Gastrocnemius medialis (tissue), 4 donors: ENCODE results near the gene RNF223. TPM values are rescaled to one million over a fixed set of nuclear protein-coding genes. Genes with fewer than 3 reads are reported as not detected.

ENCODE experiments used
- ATAC-seq, 2 donors: fragments of 150-250 bp; one replicate each; pipeline ENCODE4 v1.9.1; 2016
- DNase-seq, 2 donors: peaks; one replicate each; pipeline ENCODE4 v3.0.0-alpha.2; 2019
- H3K27ac ChIP-seq, 4 donors: fragments of 200-600 bp; sonication (generic); 1 replicate in 1 of 4; 2 replicates in 3 of 4; pipeline ENCODE4 v1.5.1; 2016 to 2018; ENCODE audit warnings: mild to moderate bottlenecking in 2 of 4, moderate library complexity in 1 of 4
- H3K27me3 ChIP-seq, 3 donors: fragments of 200-600 bp; sonication (generic) in 2 of 3; 1 replicate in 1 of 3; 2 replicates in 2 of 3; pipeline versions ENCODE4 v1.5.1 to v1.6.0; 2016 to 2019; ENCODE audit warnings: mild to moderate bottlenecking in 1 of 3, moderate library complexity in 1 of 3
- H3K36me3 ChIP-seq, 2 donors: fragments of 200-600 bp; sonication (generic) in 1 of 2; one replicate each; pipeline ENCODE4 v1.5.1; 2017 to 2018
- H3K4me1 ChIP-seq, 2 donors: fragments of 200-600 bp; sonication (generic) in 1 of 2; one replicate each; pipeline ENCODE4 v1.5.1; 2016 to 2017; ENCODE audit warnings: mild to moderate bottlenecking in 2 of 2
- H3K4me3 ChIP-seq, 4 donors: fragments of 200-600 bp; sonication (generic) in 3 of 4; 1 replicate in 1 of 4; 2 replicates in 3 of 4; pipeline ENCODE4 v1.5.1; 2016 to 2019; ENCODE audit warnings: mild to moderate bottlenecking in 2 of 4
- H3K9me3 ChIP-seq, 3 donors: fragments of 200-600 bp; sonication (generic) in 2 of 3; 1 replicate in 1 of 3; 2 replicates in 2 of 3; pipeline ENCODE4 v1.5.1; 2016 to 2019
- POLR2A ChIP-seq, 2 donors: fragments of 450-650 bp; IDR thresholded peaks; one replicate each; pipeline ENCODE4 v1.6.1; 2017; ENCODE audit warnings: antibody characterized with exemption in 2 of 2, mild to moderate bottlenecking in 2 of 2, moderate library complexity in 2 of 2
- in situ Hi-C, 4 donors: fragments of 200-750 bp; cut with MboI; loops; one replicate each; pipeline versions ENCODE4 v1.15.0 to v1.8.0; 2017; ENCODE audit warnings: low sequenced_read_pairs in 4 of 4
- intact Hi-C: fragments of 100-400 bp; cut with DNase I; formaldehyde crosslinking; loops from one replicate; pipeline ENCODE4 v1.15.1; 2023; ENCODE audit warnings: low total_unique reads
- total RNA-seq, 4 donors: library from RNA; depleted of rRNA; stranded (reverse); fragments of >200 nt; gene quantifications; one replicate each; pipeline versions ENCODE4 v1.1.0 to v1.2.3, GENCODE V29; 2016
- TF ChIP-seq, protein P1 (sequence below), 5 experiments: fragments of 450-650 bp in 3 of 5; fragments of 200-600 bp in 2 of 5; sonication (generic) in 2 of 5; IDR thresholded peaks in 4 of 5; conservative IDR thresholded peaks in 1 of 5; 1 replicate in 4 of 5; 2 replicates in 1 of 5; pipeline ENCODE4 v1.5.1; 2016 to 2019; ENCODE audit warnings: antibody characterized with exemption in 5 of 5, mild to moderate bottlenecking in 3 of 5, moderate library complexity in 3 of 5

The RNF223 gene
- total RNA-seq, 4 donors from 2014 or later, result not detected

DNA sequence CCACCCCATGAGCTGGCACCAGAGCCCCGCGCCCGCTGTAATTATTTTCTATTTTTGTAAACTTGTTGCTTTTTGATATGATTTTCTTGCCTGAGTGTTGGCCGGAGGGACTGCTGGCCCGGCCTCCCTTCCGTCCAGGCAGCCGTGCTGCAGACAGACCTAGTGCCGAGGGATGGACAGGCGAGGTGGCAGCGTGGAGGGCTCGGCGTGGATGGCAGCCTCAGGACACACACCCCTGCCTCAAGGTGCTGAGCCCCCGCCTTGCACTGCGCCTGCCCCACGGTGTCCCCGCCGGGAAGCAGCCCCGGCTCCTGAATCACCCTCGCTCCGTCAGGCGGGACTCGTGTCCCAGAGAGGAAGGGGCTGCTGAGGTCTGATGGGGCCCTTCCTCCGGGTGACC, 19.1 kb downstream of the RNF223 start:
- H3K4me3 ChIP-seq, result no peak overlapping the region
- no peaks in the 10 kb centered on the region for H3K36me3 ChIP-seq
- DNase-seq (no peak), ATAC-seq (no peak)
- TF ChIP-seq, protein P1, sequence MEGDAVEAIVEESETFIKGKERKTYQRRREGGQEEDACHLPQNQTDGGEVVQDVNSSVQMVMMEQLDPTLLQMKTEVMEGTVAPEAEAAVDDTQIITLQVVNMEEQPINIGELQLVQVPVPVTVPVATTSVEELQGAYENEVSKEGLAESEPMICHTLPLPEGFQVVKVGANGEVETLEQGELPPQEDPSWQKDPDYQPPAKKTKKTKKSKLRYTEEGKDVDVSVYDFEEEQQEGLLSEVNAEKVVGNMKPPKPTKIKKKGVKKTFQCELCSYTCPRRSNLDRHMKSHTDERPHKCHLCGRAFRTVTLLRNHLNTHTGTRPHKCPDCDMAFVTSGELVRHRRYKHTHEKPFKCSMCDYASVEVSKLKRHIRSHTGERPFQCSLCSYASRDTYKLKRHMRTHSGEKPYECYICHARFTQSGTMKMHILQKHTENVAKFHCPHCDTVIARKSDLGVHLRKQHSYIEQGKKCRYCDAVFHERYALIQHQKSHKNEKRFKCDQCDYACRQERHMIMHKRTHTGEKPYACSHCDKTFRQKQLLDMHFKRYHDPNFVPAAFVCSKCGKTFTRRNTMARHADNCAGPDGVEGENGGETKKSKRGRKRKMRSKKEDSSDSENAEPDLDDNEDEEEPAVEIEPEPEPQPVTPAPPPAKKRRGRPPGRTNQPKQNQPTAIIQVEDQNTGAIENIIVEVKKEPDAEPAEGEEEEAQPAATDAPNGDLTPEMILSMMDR (IDR thresholded peaks at IDR 0.05 in 4 of 5, conservative IDR thresholded peaks at IDR 0.05 in 1 of 5), result no peak
- no peak for TF ChIP-seq POLR2A (IDR thresholded peaks at IDR 0.05)
- in situ Hi-C loops, result no loop called here
- no peak overlapping the region for H3K27ac ChIP-seq
- intact Hi-C loops, result no loop called here
- H3K27me3 ChIP-seq, result peaks cover 15 to 17% (median 16%) of the 10 kb centered on the region in 3 donors
- H3K4me1 ChIP-seq, result peaks cover 7 to 12% of the 10 kb centered on the region in 2 donors
- no peaks in the 10 kb centered on the region for H3K9me3 ChIP-seq

DNA sequence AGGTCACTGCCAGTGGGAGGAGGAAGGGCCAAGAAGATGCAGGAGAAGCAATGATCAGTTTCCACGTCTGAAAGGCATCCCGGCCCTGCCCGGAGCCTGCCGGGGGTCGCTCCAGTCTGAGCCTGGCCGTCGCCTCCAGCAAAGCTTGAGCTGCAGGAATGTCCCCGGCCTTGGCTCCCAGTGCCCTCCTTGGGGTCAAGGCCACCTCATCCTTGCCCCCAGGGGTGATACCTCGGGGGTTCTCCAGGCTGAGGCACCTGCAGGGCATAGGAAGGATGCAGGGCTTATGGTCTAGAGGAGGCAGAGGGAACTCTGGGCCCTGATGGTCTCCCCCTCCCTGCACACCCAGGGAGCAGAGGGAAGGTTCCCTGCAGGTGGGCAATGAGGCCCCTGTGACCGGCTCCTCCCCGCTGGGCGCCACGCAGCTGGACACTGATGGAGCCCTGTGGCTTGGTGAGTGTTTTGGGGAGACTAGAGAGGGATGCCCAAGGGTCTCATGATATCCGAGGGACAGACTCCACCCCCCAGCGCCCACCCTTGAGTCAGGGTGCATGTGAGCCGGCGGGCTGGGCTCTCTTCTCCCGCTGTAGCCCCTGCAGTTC, 19.9 kb downstream of the RNF223 start:
- peaks cover 3 to 7% of the 10 kb centered on the region in 2 donors for H3K4me1 ChIP-seq

DNA sequence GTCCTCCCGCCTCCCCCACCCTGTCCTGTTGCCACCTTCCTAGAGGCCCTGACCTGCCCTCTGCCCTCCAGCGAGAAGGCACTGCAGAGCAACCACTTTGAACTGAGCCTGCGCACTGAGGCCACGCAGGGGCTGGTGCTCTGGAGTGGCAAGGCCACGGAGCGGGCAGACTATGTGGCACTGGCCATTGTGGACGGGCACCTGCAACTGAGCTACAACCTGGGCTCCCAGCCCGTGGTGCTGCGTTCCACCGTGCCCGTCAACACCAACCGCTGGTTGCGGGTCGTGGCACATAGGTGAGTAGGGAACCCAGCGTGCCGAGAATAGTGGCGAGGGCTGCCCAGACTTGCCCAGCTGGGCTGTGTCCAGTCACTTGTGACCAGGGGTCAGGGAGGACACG, 20.4 kb downstream of the RNF223 start:
- in situ Hi-C loops (no loop called here), intact Hi-C loops (no loop called here)
- Histone ChIP-seq H3K9me3 (no peaks in the 10 kb centered on the region), H3K4me1 (peaks cover under 1 to 2% of the 10 kb centered on the region in 2 donors), H3K4me3 (no peak overlapping the region), H3K27ac (no peak overlapping the region), H3K27me3 (peaks cover 8 to 10% (median 8%) of the 10 kb centered on the region in 3 donors), H3K36me3 (no peaks in the 10 kb centered on the region)
- ATAC-seq (no peak), DNase-seq (no peak)
- TF ChIP-seq POLR2A (IDR thresholded peaks at IDR 0.05), result no peak
- TF ChIP-seq, protein P1 (IDR thresholded peaks at IDR 0.05 in 4 of 5, conservative IDR thresholded peaks at IDR 0.05 in 1 of 5), result no peak

More for the DNA sequence above, 19.9 kb downstream of the RNF223 start:
- peaks cover 12 to 13% (median 12%) of the 10 kb centered on the region in 3 donors for H3K27me3 ChIP-seq
- H3K4me3 ChIP-seq, result no peak overlapping the region
- H3K27ac ChIP-seq, result no peak overlapping the region
- no peaks in the 10 kb centered on the region for H3K9me3 ChIP-seq
- intact Hi-C loops (no loop called here), in situ Hi-C loops (no loop called here)
- DNase-seq, result no peak
- no peaks in the 10 kb centered on the region for H3K36me3 ChIP-seq
- ATAC-seq, result no peak
- no peak for TF ChIP-seq POLR2A (IDR thresholded peaks at IDR 0.05)
- TF ChIP-seq, protein P1 (IDR thresholded peaks at IDR 0.05 in 4 of 5, conservative IDR thresholded peaks at IDR 0.05 in 1 of 5), result no peak

DNA sequence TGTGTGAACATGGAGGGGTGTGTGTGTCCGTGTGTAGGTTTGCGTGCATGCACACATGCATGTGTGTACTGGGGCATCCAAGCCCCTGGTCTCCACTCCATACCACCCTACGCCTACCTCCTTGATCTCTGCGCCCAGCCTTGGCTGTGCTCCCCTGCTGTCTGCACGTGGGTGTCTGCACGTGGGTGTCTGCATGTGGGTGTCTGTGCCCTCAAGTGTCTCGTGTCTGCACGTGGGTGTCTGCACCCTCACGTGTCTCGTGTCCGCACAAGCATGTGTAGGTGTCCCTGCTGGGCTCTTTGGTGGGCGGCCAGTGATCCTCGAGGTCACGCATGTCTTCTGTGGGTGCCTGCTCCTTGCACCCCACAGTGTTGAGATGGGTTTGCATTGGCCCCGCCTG, 21.1 kb downstream of the RNF223 start:
- Histone ChIP-seq H3K9me3 (no peaks in the 10 kb centered on the region), H3K4me3 (no peak overlapping the region), H3K27ac (no peak overlapping the region), H3K27me3 (peaks cover 1 to 3% (median 1%) of the 10 kb centered on the region in 3 donors), H3K36me3 (no peaks in the 10 kb centered on the region), H3K4me1 (no peaks in the 10 kb centered on the region)
- intact Hi-C loops, result no loop called here
- no peak for DNase-seq
- TF ChIP-seq, protein P1 (IDR thresholded peaks at IDR 0.05 in 4 of 5, conservative IDR thresholded peaks at IDR 0.05 in 1 of 5), result no peak
- no peak for TF ChIP-seq POLR2A (IDR thresholded peaks at IDR 0.05)
- ATAC-seq, result no peak
- in situ Hi-C loops, result no loop called here
